B cell (primary cell): ENCODE data around the gene THRB. TPM values are rescaled to one million over a fixed set of nuclear protein-coding genes. Genes with fewer than 3 reads are reported as not detected.

Experiments
- ATAC-seq: fragments of 200-7000 bp; cut with Tn5 transposase; one replicate; pipeline ENCODE4 v1.10.0; 2021; ENCODE audit warnings: low read depth, mild to moderate bottlenecking, moderate number of reproducible peaks, moderate library complexity
- CTCF ChIA-PET: fragments of 350-600 bp; sonication (Branson Sonifier 250); formaldehyde crosslinking; loops from one replicate; lab custom pipeline; 2021; ENCODE audit warnings: antibody characterized with exemption, inconsistent platforms; lab: Charles Lee
- POLR2A ChIA-PET: fragments of 350-600 bp; sonication (Branson Sonifier 250); formaldehyde crosslinking; loops from one replicate; lab custom pipeline; 2021; ENCODE audit warnings: antibody characterized with exemption; lab: Charles Lee
- DNase-seq: peaks from one replicate; pipeline ENCODE4 v3.0.0; 2013
- H2AFZ ChIP-seq: 2 replicates; pipeline ENCODE4 v1.6.1; 2012; ENCODE audit warnings: mild to moderate bottlenecking, low read depth, low read length; ENCODE audit not compliant: insufficient read depth, poor library complexity, severe bottlenecking
- H3K27ac ChIP-seq, 2 donors: 1 replicate in 1 of 2; 2 replicates in 1 of 2; pipeline ENCODE4 v1.5.1; 2012 to 2013; ENCODE audit warnings: low read length in 2 of 2, mild to moderate bottlenecking in 2 of 2, moderate library complexity in 1 of 2
- H3K27me3 ChIP-seq, 4 experiments: fragments of 200-600 bp in 1 of 4; sonication (generic) in 1 of 4; replicated peaks in 1 of 4; 1 replicate in 2 of 4; 2 replicates in 2 of 4; pipeline versions ENCODE4 v1.6.1 to v1.7.0; 2013 to 2016; ENCODE audit warnings: low read length in 3 of 4, mild to moderate bottlenecking in 2 of 4, mixed read lengths in 1 of 4, moderate library complexity in 1 of 4; ENCODE audit not compliant: insufficient read depth in 4 of 4, control insufficient read depth in 3 of 4; ENCODE audit errors: control extremely low read depth in 1 of 4
- H3K36me3 ChIP-seq, 2 experiments: replicated peaks in 1 of 2; 1 replicate in 1 of 2; 2 replicates in 1 of 2; pipeline versions ENCODE4 v1.6.1 to v1.7.1; 2013; ENCODE audit warnings: low read length in 1 of 2; ENCODE audit not compliant: insufficient read depth in 2 of 2, control insufficient read depth in 1 of 2; ENCODE audit errors: control extremely low read depth in 1 of 2, extremely low read depth in 1 of 2
- H3K4me1 ChIP-seq, 2 donors: fragments of 200-600 bp in 1 of 2; sonication (generic) in 1 of 2; 1 replicate in 1 of 2; 2 replicates in 1 of 2; pipeline versions ENCODE4 v1.5.1 to v1.6.1; 2013 to 2017; ENCODE audit warnings: low read length in 2 of 2; ENCODE audit not compliant: control insufficient read depth in 2 of 2, insufficient read depth in 2 of 2
- H3K4me2 ChIP-seq: replicated peaks from 2 replicates; pipeline ENCODE3; 2012; ENCODE audit warnings: mild to moderate bottlenecking, low read depth, low read length; ENCODE audit not compliant: poor library complexity, severe bottlenecking
- H3K4me3 ChIP-seq, 5 experiments: fragments of 200-600 bp in 1 of 5; sonication (generic) in 1 of 5; 1 replicate in 3 of 5; 2 replicates in 2 of 5; pipeline versions ENCODE4 v1.5.1 to v1.7.0; 2011 to 2016; ENCODE audit warnings: low read length in 4 of 5, mild to moderate bottlenecking in 4 of 5, low read depth in 2 of 5, control low read depth in 1 of 5, moderate library complexity in 1 of 5; ENCODE audit not compliant: insufficient read depth in 1 of 5; ENCODE audit errors: control extremely low read depth in 1 of 5, extremely low read depth in 1 of 5
- H3K79me2 ChIP-seq: fragments of 200-600 bp; sonication (generic); one replicate; pipeline ENCODE4 v1.6.0; 2016; ENCODE audit warnings: low read length; ENCODE audit not compliant: control insufficient read depth, insufficient read depth
- H3K9ac ChIP-seq: fragments of 200-600 bp; sonication (generic); 2 replicates; pipeline ENCODE4 v1.6.1; 2017; ENCODE audit warnings: mild to moderate bottlenecking, low read length, moderate library complexity
- H3K9me3 ChIP-seq, 3 donors: one replicate each; pipeline versions ENCODE4 v1.6.1 to v1.7.1; 2013; ENCODE audit warnings: low read length in 2 of 3; ENCODE audit not compliant: control insufficient read depth in 2 of 3, insufficient read depth in 1 of 3; ENCODE audit errors: control extremely low read depth in 1 of 3
- H4K20me1 ChIP-seq: 2 replicates; pipeline ENCODE4 v1.6.0; 2012; ENCODE audit warnings: mild to moderate bottlenecking, low read length; ENCODE audit not compliant: insufficient read depth, control insufficient read depth, poor library complexity, severe bottlenecking
- H3K27ac Mint-ChIP-seq: one replicate; pipeline ENCODE4 v1.8.0; 2021; ENCODE audit warnings: mixed read lengths
- H3K27me3 Mint-ChIP-seq: one replicate; pipeline ENCODE4 v1.8.0; 2021; ENCODE audit warnings: mixed read lengths
- H3K4me1 Mint-ChIP-seq: one replicate; pipeline ENCODE4 v1.8.0; 2021; ENCODE audit warnings: mixed read lengths
- H3K4me3 Mint-ChIP-seq: one replicate; pipeline ENCODE4 v1.8.0; 2021; ENCODE audit warnings: mixed read lengths
- H3K9me3 Mint-ChIP-seq: one replicate; pipeline ENCODE4 v1.8.0; 2022; ENCODE audit warnings: mixed read lengths; ENCODE audit not compliant: insufficient read depth
- CTCF ChIP-seq: fragments of 200-600 bp; IDR thresholded peaks from one replicate; pipeline ENCODE4 v1.8.0; 2022; ENCODE audit warnings: antibody characterized with exemption, mild to moderate bottlenecking
- EZH2 ChIP-seq: IDR thresholded peaks from 2 replicates; pipeline ENCODE4 v1.6.1; 2012; ENCODE audit warnings: borderline replicate concordance, low read depth, mild to moderate bottlenecking, moderate library complexity, low read length; ENCODE audit not compliant: insufficient read depth, poor library complexity, severe bottlenecking
- WGBS: methylation state at CpG from one replicate; pipeline ENCODE4 v1.1.5; 2013; ENCODE audit warnings: missing lambda C conversion rate; ENCODE audit not compliant: insufficient coverage; 5-methylcytosine and 5-hydroxymethylcytosine counted together
- intact Hi-C: fragments of 100-400 bp; cut with micrococcal nuclease; formaldehyde crosslinking; loops from one replicate; pipeline ENCODE4 v1.10.0; 2022
- polyA plus RNA-seq: library from polyadenylated mRNA; depleted of rRNA; stranded (reverse); fragments of >200 nt; gene quantifications from 2 replicates; pipeline ENCODE4 v1.2.3, GENCODE V29; 2012
- total RNA-seq, 2 donors: library from RNA; stranded (reverse); fragments of 120-200 nt in 1 of 2; gene quantifications; 1 replicate in 1 of 2; 2 replicates in 1 of 2; pipeline versions ENCODE4 v1.2.3 to v1.2.4, GENCODE V29; 2013 to 2022

The THRB gene
- total and polyA plus RNA-seq, 2 donors (not counting 1 experiment from before 2014, with no cell fraction given) = 0.86 to 1.8 TPM

GRCh38 chr3:24332092-24332491 is 162.6 kb downstream of the THRB start:
- Mint-ChIP-seq H3K9me3 (no peaks in the 10 kb centered on the region), H3K4me1 (no peaks in the 10 kb centered on the region), H3K4me3 (no peak overlapping the region), H3K27me3 (no peaks in the 10 kb centered on the region), H3K27ac (no peak overlapping the region)
- Histone ChIP-seq H3K79me2 (no peaks in the 10 kb centered on the region), H3K27me3 (no peaks in the 10 kb centered on the region), H3K9me3 (peaks cover 0 to 2% (median 0%) of the 10 kb centered on the region in 3 donors), H3K27ac (no peak overlapping the region), H3K9ac (no peak overlapping the region), H2AFZ (no peak overlapping the region), H4K20me1 (no peaks in the 10 kb centered on the region), H3K4me1 (no peaks in the 10 kb centered on the region), H3K4me2 (no peak overlapping the region), H3K4me3 (no peak overlapping the region), H3K36me3 (no peaks in the 10 kb centered on the region)
- ATAC-seq (no peak), DNase-seq (no peak)
- no peak for TF ChIP-seq CTCF
- no peak for TF ChIP-seq EZH2
- POLR2A ChIA-PET = no interaction called here
- CTCF ChIA-PET = no interaction called here
- 100% methylated on average over 1 of the region's 3 CpGs for WGBS
- intact Hi-C loops = no loop called here

- TF ChIP-seq CTCF (no peak), EZH2 (no peak)
- no peak overlapping the region for H3K4me3 ChIP-seq
- ChIA-PET POLR2A (no interaction called here), CTCF (no interaction called here)
- ATAC-seq (no peak), DNase-seq (no peak)
- intact Hi-C loops = no loop called here
- H3K4me1 ChIP-seq = no peaks in the 10 kb centered on the region
- no peak overlapping the region for H3K9ac ChIP-seq
- no peaks in the 10 kb centered on the region for H3K79me2 ChIP-seq
- H3K4me2 ChIP-seq = no peak overlapping the region
- Mint-ChIP-seq H3K27ac (no peak overlapping the region), H3K4me3 (no peak overlapping the region), H3K9me3 (peaks cover 5% of the 10 kb centered on the region), H3K27me3 (no peaks in the 10 kb centered on the region), H3K4me1 (no peaks in the 10 kb centered on the region)
- no peaks in the 10 kb centered on the region for H3K27me3 ChIP-seq
- H4K20me1 ChIP-seq = no peaks in the 10 kb centered on the region
- H3K36me3 ChIP-seq = no peaks in the 10 kb centered on the region
- peaks cover 0 to 3% (median 0%) of the 10 kb centered on the region in 3 donors for H3K9me3 ChIP-seq
- no peak overlapping the region for H3K27ac ChIP-seq
- H2AFZ ChIP-seq = no peak overlapping the region
These were observed 171.4 kb downstream of the THRB start for GRCh38 chr3:24323272-24323671.
